Measurements from ENCODE around the gene FEM1C.

Gene FEM1C

GRCh38 chr5:115532517-115532916, 12.1 kb downstream of the FEM1C start:
- no peak overlapping the region for H3K27ac ChIP-seq (replicated peaks; ENCODE audit: low read length)
- H2BK15ac ChIP-seq (ENCODE audit: low read length) = no peak overlapping the region
- H3K4me1 ChIP-seq (ENCODE audit: control insufficient read depth in 2 of 2, insufficient read depth in 1 of 2, low read depth in 1 of 2, low read length in 2 of 2) = no peaks in the 10 kb centered on the region
- H4K91ac ChIP-seq (ENCODE audit: low read depth, low read length, poor library complexity) = no peak overlapping the region
- no peaks in the 10 kb centered on the region for H3K27me3 ChIP-seq (ENCODE audit: control insufficient read depth in 3 of 3, insufficient read depth in 3 of 3, low read depth in 1 of 3, low read length in 3 of 3)
- no peaks in the 10 kb centered on the region for H3K79me1 ChIP-seq (ENCODE audit: low read depth, low read length)
- no peak overlapping the region for H2BK120ac ChIP-seq (ENCODE audit: low read depth, low read length)
- H3K4me3 ChIP-seq (ENCODE audit: low read length in 2 of 2) = no peak overlapping the region
- no peak for DNase-seq (ENCODE audit: low spot score)
- no CpG with 5 or more reads among the region's 2 CpGs for WGBS, 2 donors (ENCODE audit: extremely low coverage in 2 of 2, insufficient read length in 2 of 2, insufficient replicate concordance in 1 of 2)
- H3K14ac ChIP-seq (ENCODE audit: low read length) = no peak overlapping the region
- H3K23ac ChIP-seq (ENCODE audit: low read depth, low read length, poor library complexity) = no peak overlapping the region
- H3K4ac ChIP-seq (ENCODE audit: low read length) = no peak overlapping the region
- no peak overlapping the region for H2AFZ ChIP-seq (ENCODE audit: low read length)
- no peak overlapping the region for H3K9ac ChIP-seq (ENCODE audit: low read depth, low read length, poor library complexity)
- H2AK5ac ChIP-seq (ENCODE audit: low read depth, low read length) = no peak overlapping the region
- no peak overlapping the region for H3K4me2 ChIP-seq (ENCODE audit: insufficient read depth, low read length, poor library complexity, severe bottlenecking)
- H3K36me3 ChIP-seq (replicated peaks in 1 of 2; ENCODE audit: control insufficient read depth in 2 of 2, insufficient read depth in 2 of 2, low read length in 2 of 2) = peaks cover 5 to 100% of the 10 kb centered on the region in 2 donors
- no peak overlapping the region for H3K18ac ChIP-seq (ENCODE audit: low read length)
- no peak overlapping the region for H2BK12ac ChIP-seq (ENCODE audit: low read length)
- peaks cover 0 to 30% of the 10 kb centered on the region in 2 donors for H3K9me3 ChIP-seq (replicated peaks in 1 of 2; ENCODE audit: control insufficient read depth in 2 of 2, insufficient read depth in 1 of 2, low read depth in 1 of 2, low read length in 2 of 2)
- no peak overlapping the region for H2BK5ac ChIP-seq (ENCODE audit: low read length)
- no peak overlapping the region for H4K8ac ChIP-seq (ENCODE audit: low read depth, low read length)

GRCh38 chr5:115531787-115532367, 12.7 kb downstream of the FEM1C start:
- H2BK120ac ChIP-seq (ENCODE audit: low read depth, low read length) = no peak overlapping the region
- H3K9me3 ChIP-seq (replicated peaks in 1 of 2; ENCODE audit: control insufficient read depth in 2 of 2, insufficient read depth in 1 of 2, low read depth in 1 of 2, low read length in 2 of 2) = peaks cover 0 to 24% of the 10 kb centered on the region in 2 donors
- H3K14ac ChIP-seq (ENCODE audit: low read length) = no peak overlapping the region
- no peak overlapping the region for H3K4me3 ChIP-seq (ENCODE audit: low read length in 2 of 2)
- H3K4me1 ChIP-seq (ENCODE audit: control insufficient read depth in 2 of 2, insufficient read depth in 1 of 2, low read depth in 1 of 2, low read length in 2 of 2) = no peaks in the 10 kb centered on the region
- H2AK5ac ChIP-seq (ENCODE audit: low read depth, low read length) = no peak overlapping the region
- no peak overlapping the region for H3K18ac ChIP-seq (ENCODE audit: low read length)
- no peak overlapping the region for H4K8ac ChIP-seq (ENCODE audit: low read depth, low read length)
- no peak overlapping the region for H2BK5ac ChIP-seq (ENCODE audit: low read length)
- H4K91ac ChIP-seq (ENCODE audit: low read depth, low read length, poor library complexity) = no peak overlapping the region
- no peak overlapping the region for H3K4me2 ChIP-seq (ENCODE audit: insufficient read depth, low read length, poor library complexity, severe bottlenecking)
- H3K23ac ChIP-seq (ENCODE audit: low read depth, low read length, poor library complexity) = no peak overlapping the region
- no peak overlapping the region for H3K4ac ChIP-seq (ENCODE audit: low read length)
- H3K36me3 ChIP-seq (replicated peaks in 1 of 2; ENCODE audit: control insufficient read depth in 2 of 2, insufficient read depth in 2 of 2, low read length in 2 of 2) = peaks cover 3 to 100% of the 10 kb centered on the region in 2 donors
- no peaks in the 10 kb centered on the region for H3K79me1 ChIP-seq (ENCODE audit: low read depth, low read length)
- no peak overlapping the region for H3K27ac ChIP-seq (replicated peaks; ENCODE audit: low read length)
- no peak overlapping the region for H2AFZ ChIP-seq (ENCODE audit: low read length)
- H3K9ac ChIP-seq (ENCODE audit: low read depth, low read length, poor library complexity) = no peak overlapping the region
- DNase-seq (ENCODE audit: low spot score) = no peak
- H2BK12ac ChIP-seq (ENCODE audit: low read length) = no peak overlapping the region
- no peaks in the 10 kb centered on the region for H3K27me3 ChIP-seq (ENCODE audit: control insufficient read depth in 3 of 3, insufficient read depth in 3 of 3, low read depth in 1 of 3, low read length in 3 of 3)
- H2BK15ac ChIP-seq (ENCODE audit: low read length) = no peak overlapping the region
- no CpG with 5 or more reads among the region's 1 CpG for WGBS, 2 donors (ENCODE audit: extremely low coverage in 2 of 2, insufficient read length in 2 of 2, insufficient replicate concordance in 1 of 2)

- H3K79me1 ChIP-seq (ENCODE audit: low read depth, low read length) = no peaks in the 10 kb centered on the region
- H3K27ac ChIP-seq (replicated peaks; ENCODE audit: low read length) = no peak overlapping the region
- H3K23ac ChIP-seq (ENCODE audit: low read depth, low read length, poor library complexity) = no peak overlapping the region
- H3K4ac ChIP-seq (ENCODE audit: low read length) = no peak overlapping the region
- H3K18ac ChIP-seq (ENCODE audit: low read length) = no peak overlapping the region
- no peak overlapping the region for H2AFZ ChIP-seq (ENCODE audit: low read length)
- H2BK15ac ChIP-seq (ENCODE audit: low read length) = no peak overlapping the region
- H3K27me3 ChIP-seq (ENCODE audit: control insufficient read depth in 3 of 3, insufficient read depth in 3 of 3, low read depth in 1 of 3, low read length in 3 of 3) = no peaks in the 10 kb centered on the region
- no peak overlapping the region for H2BK12ac ChIP-seq (ENCODE audit: low read length)
- H3K4me3 ChIP-seq (ENCODE audit: low read length in 2 of 2) = no peak overlapping the region
- H2AK5ac ChIP-seq (ENCODE audit: low read depth, low read length) = no peak overlapping the region
- peaks cover 3 to 100% of the 10 kb centered on the region in 2 donors for H3K36me3 ChIP-seq (replicated peaks in 1 of 2; ENCODE audit: control insufficient read depth in 2 of 2, insufficient read depth in 2 of 2, low read length in 2 of 2)
- H3K4me2 ChIP-seq (ENCODE audit: insufficient read depth, low read length, poor library complexity, severe bottlenecking) = no peak overlapping the region
- H4K8ac ChIP-seq (ENCODE audit: low read depth, low read length) = no peak overlapping the region
- H4K91ac ChIP-seq (ENCODE audit: low read depth, low read length, poor library complexity) = no peak overlapping the region
- no peak for DNase-seq (ENCODE audit: low spot score)
- H3K14ac ChIP-seq (ENCODE audit: low read length) = no peak overlapping the region
- H3K9ac ChIP-seq (ENCODE audit: low read depth, low read length, poor library complexity) = no peak overlapping the region
- H3K4me1 ChIP-seq (ENCODE audit: control insufficient read depth in 2 of 2, insufficient read depth in 1 of 2, low read depth in 1 of 2, low read length in 2 of 2) = no peaks in the 10 kb centered on the region
- H2BK120ac ChIP-seq (ENCODE audit: low read depth, low read length) = no peak overlapping the region
- peaks cover 0 to 19% of the 10 kb centered on the region in 2 donors for H3K9me3 ChIP-seq (replicated peaks in 1 of 2; ENCODE audit: control insufficient read depth in 2 of 2, insufficient read depth in 1 of 2, low read depth in 1 of 2, low read length in 2 of 2)
- H2BK5ac ChIP-seq (ENCODE audit: low read length) = no peak overlapping the region
- no CpG with 5 or more reads among the region's 3 CpGs for WGBS, 2 donors (ENCODE audit: extremely low coverage in 2 of 2, insufficient read length in 2 of 2, insufficient replicate concordance in 1 of 2)
These were observed 13.2 kb downstream of the FEM1C start for GRCh38 chr5:115531380-115531779.

- Histone ChIP-seq H2AK5ac (ENCODE audit: low read depth, low read length) (no peak overlapping the region), H2BK5ac (ENCODE audit: low read length) (no peak overlapping the region), H3K18ac (ENCODE audit: low read length) (no peak overlapping the region), H2BK15ac (ENCODE audit: low read length) (no peak overlapping the region), H3K4ac (ENCODE audit: low read length) (no peak overlapping the region), H2BK120ac (ENCODE audit: low read depth, low read length) (no peak overlapping the region), H3K14ac (ENCODE audit: low read length) (no peak overlapping the region), H3K36me3 (replicated peaks in 1 of 2; ENCODE audit: control insufficient read depth in 2 of 2, insufficient read depth in 2 of 2, low read length in 2 of 2) (peaks cover 2 to 100% of the 10 kb centered on the region in 2 donors), H3K23ac (ENCODE audit: low read depth, low read length, poor library complexity) (no peak overlapping the region), H3K9me3 (replicated peaks in 1 of 2; ENCODE audit: control insufficient read depth in 2 of 2, insufficient read depth in 1 of 2, low read depth in 1 of 2, low read length in 2 of 2) (peaks cover 0 to 10% of the 10 kb centered on the region in 2 donors), H3K79me1 (ENCODE audit: low read depth, low read length) (no peaks in the 10 kb centered on the region), H3K27me3 (ENCODE audit: control insufficient read depth in 3 of 3, insufficient read depth in 3 of 3, low read depth in 1 of 3, low read length in 3 of 3) (no peaks in the 10 kb centered on the region), H3K9ac (ENCODE audit: low read depth, low read length, poor library complexity) (no peak overlapping the region), H2AFZ (ENCODE audit: low read length) (no peak overlapping the region), H4K8ac (ENCODE audit: low read depth, low read length) (no peak overlapping the region), H3K4me2 (ENCODE audit: insufficient read depth, low read length, poor library complexity, severe bottlenecking) (no peak overlapping the region), H3K4me3 (ENCODE audit: low read length in 2 of 2) (no peak overlapping the region), H3K27ac (replicated peaks; ENCODE audit: low read length) (no peak overlapping the region), H3K4me1 (ENCODE audit: control insufficient read depth in 2 of 2, insufficient read depth in 1 of 2, low read depth in 1 of 2, low read length in 2 of 2) (no peaks in the 10 kb centered on the region), H2BK12ac (ENCODE audit: low read length) (no peak overlapping the region), H4K91ac (ENCODE audit: low read depth, low read length, poor library complexity) (no peak overlapping the region)
- WGBS, 2 donors (ENCODE audit: extremely low coverage in 2 of 2, insufficient read length in 2 of 2, insufficient replicate concordance in 1 of 2) = no CpG with 5 or more reads among the region's 3 CpGs
- no peak for DNase-seq (ENCODE audit: low spot score)
These were observed 14.1 kb downstream of the FEM1C start for GRCh38 chr5:115530426-115530825.

Data from neuronal stem cell (in vitro differentiated cells).